ENCODE results near the gene NEK10. TPM values are rescaled to one million over a fixed set of nuclear protein-coding genes. Genes with fewer than 3 reads are reported as not detected.

NEK10 gene
- total and polyA plus RNA-seq, 2 of the 13 experiments (the other 11 are each of a cell fraction or from before 2014, with no cell fraction given): 2.8 to 14.2 TPM

GRCh38 chr3:27357665-27358258 lies 11.4 kb downstream of the NEK10 start (continued):
- no peak for TF ChIP-seq ZNF567 (CRISPR knock-in tag; IDR thresholded peaks at IDR 0.05; ENCODE audit: borderline replicate concordance)
- no peak for TF ChIP-seq ZKSCAN1 (IDR thresholded peaks at IDR 0.05; ENCODE audit: low read length)
- TF ChIP-seq, protein P1, sequence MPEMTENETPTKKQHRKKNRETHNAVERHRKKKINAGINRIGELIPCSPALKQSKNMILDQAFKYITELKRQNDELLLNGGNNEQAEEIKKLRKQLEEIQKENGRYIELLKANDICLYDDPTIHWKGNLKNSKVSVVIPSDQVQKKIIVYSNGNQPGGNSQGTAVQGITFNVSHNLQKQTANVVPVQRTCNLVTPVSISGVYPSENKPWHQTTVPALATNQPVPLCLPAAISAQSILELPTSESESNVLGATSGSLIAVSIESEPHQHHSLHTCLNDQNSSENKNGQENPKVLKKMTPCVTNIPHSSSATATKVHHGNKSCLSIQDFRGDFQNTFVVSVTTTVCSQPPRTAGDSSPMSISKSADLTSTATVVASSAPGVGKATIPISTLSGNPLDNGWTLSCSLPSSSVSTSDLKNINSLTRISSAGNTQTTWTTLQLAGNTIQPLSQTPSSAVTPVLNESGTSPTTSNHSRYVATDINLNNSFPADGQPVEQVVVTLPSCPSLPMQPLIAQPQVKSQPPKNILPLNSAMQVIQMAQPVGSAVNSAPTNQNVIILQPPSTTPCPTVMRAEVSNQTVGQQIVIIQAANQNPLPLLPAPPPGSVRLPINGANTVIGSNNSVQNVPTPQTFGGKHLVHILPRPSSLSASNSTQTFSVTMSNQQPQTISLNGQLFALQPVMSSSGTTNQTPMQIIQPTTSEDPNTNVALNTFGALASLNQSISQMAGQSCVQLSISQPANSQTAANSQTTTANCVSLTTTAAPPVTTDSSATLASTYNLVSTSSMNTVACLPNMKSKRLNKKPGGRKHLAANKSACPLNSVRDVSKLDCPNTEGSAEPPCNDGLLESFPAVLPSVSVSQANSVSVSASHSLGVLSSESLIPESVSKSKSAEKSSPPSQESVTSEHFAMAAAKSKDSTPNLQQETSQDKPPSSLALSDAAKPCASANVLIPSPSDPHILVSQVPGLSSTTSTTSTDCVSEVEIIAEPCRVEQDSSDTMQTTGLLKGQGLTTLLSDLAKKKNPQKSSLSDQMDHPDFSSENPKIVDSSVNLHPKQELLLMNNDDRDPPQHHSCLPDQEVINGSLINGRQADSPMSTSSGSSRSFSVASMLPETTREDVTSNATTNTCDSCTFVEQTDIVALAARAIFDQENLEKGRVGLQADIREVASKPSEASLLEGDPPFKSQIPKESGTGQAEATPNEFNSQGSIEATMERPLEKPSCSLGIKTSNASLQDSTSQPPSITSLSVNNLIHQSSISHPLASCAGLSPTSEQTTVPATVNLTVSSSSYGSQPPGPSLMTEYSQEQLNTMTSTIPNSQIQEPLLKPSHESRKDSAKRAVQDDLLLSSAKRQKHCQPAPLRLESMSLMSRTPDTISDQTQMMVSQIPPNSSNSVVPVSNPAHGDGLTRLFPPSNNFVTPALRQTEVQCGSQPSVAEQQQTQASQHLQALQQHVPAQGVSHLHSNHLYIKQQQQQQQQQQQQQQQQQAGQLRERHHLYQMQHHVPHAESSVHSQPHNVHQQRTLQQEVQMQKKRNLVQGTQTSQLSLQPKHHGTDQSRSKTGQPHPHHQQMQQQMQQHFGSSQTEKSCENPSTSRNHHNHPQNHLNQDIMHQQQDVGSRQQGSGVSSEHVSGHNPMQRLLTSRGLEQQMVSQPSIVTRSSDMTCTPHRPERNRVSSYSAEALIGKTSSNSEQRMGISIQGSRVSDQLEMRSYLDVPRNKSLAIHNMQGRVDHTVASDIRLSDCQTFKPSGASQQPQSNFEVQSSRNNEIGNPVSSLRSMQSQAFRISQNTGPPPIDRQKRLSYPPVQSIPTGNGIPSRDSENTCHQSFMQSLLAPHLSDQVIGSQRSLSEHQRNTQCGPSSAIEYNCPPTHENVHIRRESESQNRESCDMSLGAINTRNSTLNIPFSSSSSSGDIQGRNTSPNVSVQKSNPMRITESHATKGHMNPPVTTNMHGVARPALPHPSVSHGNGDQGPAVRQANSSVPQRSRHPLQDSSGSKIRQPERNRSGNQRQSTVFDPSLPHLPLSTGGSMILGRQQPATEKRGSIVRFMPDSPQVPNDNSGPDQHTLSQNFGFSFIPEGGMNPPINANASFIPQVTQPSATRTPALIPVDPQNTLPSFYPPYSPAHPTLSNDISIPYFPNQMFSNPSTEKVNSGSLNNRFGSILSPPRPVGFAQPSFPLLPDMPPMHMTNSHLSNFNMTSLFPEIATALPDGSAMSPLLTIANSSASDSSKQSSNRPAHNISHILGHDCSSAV (CRISPR knock-in tag; IDR thresholded peaks at IDR 0.05; ENCODE audit: borderline replicate concordance): no peak
- TF ChIP-seq FOSL1 (CRISPR knock-in tag; IDR thresholded peaks at IDR 0.05; ENCODE audit: borderline replicate concordance): no peak
- no peak for TF ChIP-seq SOX6 (IDR thresholded peaks at IDR 0.05)
- TF ChIP-seq SOX6 (CRISPR knock-in tag; IDR thresholded peaks at IDR 0.05): peak; percentile 31; the same call in 1 of the 2 replicates
- no peak for TF ChIP-seq REXO4 (CRISPR knock-in tag; IDR thresholded peaks at IDR 0.05; ENCODE audit: borderline replicate concordance)
- TF ChIP-seq HMGXB3 (CRISPR knock-in tag; IDR thresholded peaks at IDR 0.05; ENCODE audit: borderline replicate concordance): no peak
- no peak for TF ChIP-seq ETV6 (CRISPR knock-in tag; conservative IDR thresholded peaks at IDR 0.05)
- peak; percentile 75 for TF ChIP-seq GATAD2A (CRISPR knock-in tag; IDR thresholded peaks at IDR 0.05)
- no peak for TF ChIP-seq TMF1 (CRISPR knock-in tag; IDR thresholded peaks at IDR 0.05; ENCODE audit: low read depth)
- TF ChIP-seq, protein P2, sequence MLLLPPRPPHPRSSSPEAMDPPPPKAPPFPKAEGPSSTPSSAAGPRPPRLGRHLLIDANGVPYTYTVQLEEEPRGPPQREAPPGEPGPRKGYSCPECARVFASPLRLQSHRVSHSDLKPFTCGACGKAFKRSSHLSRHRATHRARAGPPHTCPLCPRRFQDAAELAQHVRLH (CRISPR knock-in tag; IDR thresholded peaks at IDR 0.05; ENCODE audit: borderline replicate concordance, low read depth): no peak
- 0 out of 2 replicates have a peak, but pooled peaks have one; percentile 12 for TF ChIP-seq BCL6 (CRISPR knock-in tag; IDR thresholded peaks at IDR 0.05)
- TF ChIP-seq ZNF225 (CRISPR knock-in tag; IDR thresholded peaks at IDR 0.05): no peak
- no peak for TF ChIP-seq ZNF253 (CRISPR knock-in tag; IDR thresholded peaks at IDR 0.05; ENCODE audit: borderline replicate concordance)
- no peak for TF ChIP-seq ZNF614 (CRISPR knock-in tag; IDR thresholded peaks at IDR 0.05; ENCODE audit: borderline replicate concordance)
- TF ChIP-seq SCMH1 (CRISPR knock-in tag; IDR thresholded peaks at IDR 0.05; ENCODE audit: borderline replicate concordance): no peak
- no peak for TF ChIP-seq HOXA3 (CRISPR knock-in tag; IDR thresholded peaks at IDR 0.05)
- TF ChIP-seq ZNF44 (CRISPR knock-in tag; IDR thresholded peaks at IDR 0.05): no peak

Measured in HepG2 (cell line).